Measurements from ENCODE around the gene OLIG1. TPM values are rescaled to one million over a fixed set of nuclear protein-coding genes. Genes with fewer than 3 reads are reported as not detected.

Gene OLIG1
- polyA plus RNA-seq, 2 donors, result 0.01 TPM; not detected in 1

DNA sequence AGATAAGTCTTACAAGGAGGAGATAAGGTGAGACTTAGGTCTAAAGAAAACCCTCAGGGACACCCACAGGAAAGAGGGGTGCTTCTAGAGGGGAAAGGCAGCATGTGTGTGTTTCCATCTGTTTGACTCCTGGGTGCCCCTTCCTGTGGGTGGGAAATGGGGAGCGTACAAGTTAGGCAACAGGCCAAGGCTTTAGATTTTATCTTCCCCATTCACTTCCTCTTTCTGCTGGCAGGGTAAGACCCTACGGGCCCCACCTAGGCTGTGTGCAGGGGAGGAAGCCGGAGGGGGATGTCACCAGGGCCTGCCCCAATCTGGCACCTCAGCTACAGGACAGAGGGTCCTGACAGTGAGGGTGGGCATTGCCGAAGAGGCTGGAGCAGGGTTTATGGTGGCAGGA is 2.5 kb upstream of the OLIG1 start:
- Histone ChIP-seq H3K4me1 (ENCODE audit: control insufficient read depth in 2 of 2, insufficient read depth in 2 of 2, low read length in 1 of 2) (peaks cover 5 to 15% of the 10 kb centered on the region in 2 donors), H3K36me3 (ENCODE audit: control insufficient read depth in 2 of 2, insufficient read depth in 2 of 2, low read length in 1 of 2) (no peaks in the 10 kb centered on the region), H3K27ac (ENCODE audit: low read depth in 2 of 2, low read length in 1 of 2) (no peak overlapping the region), H3K4me3 (ENCODE audit: low read depth in 1 of 2, low read length in 2 of 2) (no peak overlapping the region), H3K9me3 (ENCODE audit: control insufficient read depth in 2 of 2, insufficient read depth in 1 of 2, low read depth in 1 of 2, low read length in 1 of 2) (no peaks in the 10 kb centered on the region), H3K27me3 (ENCODE audit: control insufficient read depth in 1 of 2, insufficient read depth in 2 of 2, low read length in 2 of 2) (peaks cover 0 to 24% of the 10 kb centered on the region in 2 donors)
- 58 to 63% methylated on average over 4 of the region's 4 CpGs for WGBS, 2 donors

DNA sequence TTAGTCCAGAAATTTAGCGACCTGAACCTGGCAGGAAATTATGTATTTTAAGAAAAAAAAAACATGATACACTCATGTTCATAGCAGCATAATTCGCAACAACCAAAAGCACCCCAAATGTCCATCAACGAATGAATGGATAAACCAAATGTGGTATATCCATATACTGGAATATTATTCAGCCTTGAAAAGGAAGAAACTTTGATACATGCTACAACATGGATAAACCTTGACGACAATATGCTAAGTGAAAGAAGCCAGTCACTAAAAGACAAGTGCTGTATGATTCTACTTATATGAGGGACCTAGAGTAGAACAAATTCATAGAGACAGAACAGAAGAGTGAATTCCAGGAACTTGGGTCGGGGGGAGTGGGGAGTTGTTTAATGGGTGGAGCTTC is 698 bp upstream of the OLIG1 start:
- H3K4me3 ChIP-seq (ENCODE audit: low read depth in 1 of 2, low read length in 2 of 2), result no peak overlapping the region
- no peak overlapping the region for H3K27ac ChIP-seq (ENCODE audit: low read depth in 2 of 2, low read length in 1 of 2)
- H3K9me3 ChIP-seq (ENCODE audit: control insufficient read depth in 2 of 2, insufficient read depth in 1 of 2, low read depth in 1 of 2, low read length in 1 of 2), result no peaks in the 10 kb centered on the region
- peaks cover 5 to 15% of the 10 kb centered on the region in 2 donors for H3K4me1 ChIP-seq (ENCODE audit: control insufficient read depth in 2 of 2, insufficient read depth in 2 of 2, low read length in 1 of 2)
- H3K36me3 ChIP-seq (ENCODE audit: control insufficient read depth in 2 of 2, insufficient read depth in 2 of 2, low read length in 1 of 2), result no peaks in the 10 kb centered on the region
- 64 to 66% methylated on average over 5 of the region's 5 CpGs for WGBS, 2 donors
- peaks cover 3 to 30% of the 10 kb centered on the region in 2 donors for H3K27me3 ChIP-seq (ENCODE audit: control insufficient read depth in 1 of 2, insufficient read depth in 2 of 2, low read length in 2 of 2)

DNA sequence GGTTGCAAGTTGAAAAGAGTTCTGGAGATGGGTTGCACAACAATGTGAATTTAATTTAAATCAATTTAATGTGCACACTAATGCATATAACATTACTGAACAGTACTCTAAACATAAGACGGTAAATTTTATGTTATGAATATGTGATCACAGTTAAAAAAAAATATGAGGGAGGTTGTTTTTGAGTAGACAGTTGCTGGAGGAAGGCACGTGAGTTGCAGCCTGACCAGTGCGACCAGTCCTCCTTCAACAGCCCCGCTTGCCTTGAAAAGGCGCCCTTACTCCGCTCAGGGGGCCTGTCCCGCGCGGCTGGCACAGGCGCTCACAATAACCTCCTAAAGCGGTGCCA is 322 bp upstream of the OLIG1 start:
- WGBS, 2 donors, result 2 to 4% methylated on average over 10 to 11 of the region's 11 CpGs
- Histone ChIP-seq H3K27me3 (ENCODE audit: control insufficient read depth in 1 of 2, insufficient read depth in 2 of 2, low read length in 2 of 2) (peaks cover 3 to 28% of the 10 kb centered on the region in 2 donors), H3K9me3 (ENCODE audit: control insufficient read depth in 2 of 2, insufficient read depth in 1 of 2, low read depth in 1 of 2, low read length in 1 of 2) (no peaks in the 10 kb centered on the region), H3K4me3 (ENCODE audit: low read depth in 1 of 2, low read length in 2 of 2) (peak overlapping the region in 1 of 2 donors; percentile 37), H3K27ac (ENCODE audit: low read depth in 2 of 2, low read length in 1 of 2) (no peak overlapping the region), H3K36me3 (ENCODE audit: control insufficient read depth in 2 of 2, insufficient read depth in 2 of 2, low read length in 1 of 2) (no peaks in the 10 kb centered on the region), H3K4me1 (ENCODE audit: control insufficient read depth in 2 of 2, insufficient read depth in 2 of 2, low read length in 1 of 2) (peaks cover 5 to 15% of the 10 kb centered on the region in 2 donors)

DNA sequence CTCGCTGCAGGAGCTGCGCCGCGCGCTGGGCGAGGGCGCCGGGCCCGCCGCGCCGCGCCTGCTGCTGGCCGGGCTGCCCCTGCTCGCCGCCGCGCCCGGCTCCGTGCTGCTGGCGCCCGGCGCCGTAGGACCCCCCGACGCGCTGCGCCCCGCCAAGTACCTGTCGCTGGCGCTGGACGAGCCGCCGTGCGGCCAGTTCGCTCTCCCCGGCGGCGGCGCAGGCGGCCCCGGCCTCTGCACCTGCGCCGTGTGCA is 730 bp downstream of the OLIG1 start:
- H3K27ac ChIP-seq (ENCODE audit: low read depth in 2 of 2, low read length in 1 of 2), result no peak overlapping the region
- no peaks in the 10 kb centered on the region for H3K36me3 ChIP-seq (ENCODE audit: control insufficient read depth in 2 of 2, insufficient read depth in 2 of 2, low read length in 1 of 2)
- WGBS, 2 donors, result 0 to 2% methylated on average over 44 of the region's 44 CpGs
- peaks cover 3 to 28% of the 10 kb centered on the region in 2 donors for H3K27me3 ChIP-seq (ENCODE audit: control insufficient read depth in 1 of 2, insufficient read depth in 2 of 2, low read length in 2 of 2)
- no peaks in the 10 kb centered on the region for H3K9me3 ChIP-seq (ENCODE audit: control insufficient read depth in 2 of 2, insufficient read depth in 1 of 2, low read depth in 1 of 2, low read length in 1 of 2)
- H3K4me1 ChIP-seq (ENCODE audit: control insufficient read depth in 2 of 2, insufficient read depth in 2 of 2, low read length in 1 of 2), result peaks cover 5 to 15% of the 10 kb centered on the region in 2 donors
- H3K4me3 ChIP-seq (ENCODE audit: low read depth in 1 of 2, low read length in 2 of 2), result peak overlapping the region; percentile 15 to 37

DNA sequence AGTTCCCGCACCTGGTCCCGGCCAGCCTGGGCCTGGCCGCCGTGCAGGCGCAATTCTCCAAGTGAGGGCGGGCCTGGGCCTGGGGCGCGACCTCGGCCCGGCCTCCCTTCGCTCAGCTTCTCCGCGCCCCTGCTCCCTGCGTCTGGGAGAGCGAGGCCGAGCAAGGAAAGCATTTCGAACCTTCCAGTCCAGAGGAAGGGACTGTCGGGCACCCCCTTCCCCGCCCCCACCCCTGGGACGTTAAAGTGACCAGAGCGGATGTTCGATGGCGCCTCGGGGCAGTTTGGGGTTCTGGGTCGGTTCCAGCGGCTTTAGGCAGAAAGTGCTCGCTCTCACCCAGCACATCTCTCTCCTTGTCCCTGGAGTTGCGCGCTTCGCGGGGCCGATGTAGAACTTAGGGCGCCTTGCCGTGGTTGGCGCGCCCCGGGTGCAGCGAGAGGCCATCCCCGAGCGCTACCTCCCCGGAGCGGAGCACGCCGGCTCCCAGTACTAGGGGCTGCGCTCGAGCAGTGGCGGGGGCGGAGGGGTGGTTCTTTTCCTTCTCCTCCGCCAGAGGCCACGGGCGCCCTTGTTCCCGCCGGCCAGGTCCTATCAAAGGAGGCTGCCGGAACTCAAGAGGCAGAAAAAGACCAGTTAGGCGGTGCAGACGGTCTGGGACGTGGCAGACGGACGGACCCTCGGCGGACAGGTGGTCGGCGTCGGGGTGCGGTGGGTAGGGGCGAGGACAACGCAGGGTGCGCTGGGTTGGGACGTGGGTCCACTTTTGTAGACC is 1.2 kb downstream of the OLIG1 start:
- H3K4me3 ChIP-seq (ENCODE audit: low read depth in 1 of 2, low read length in 2 of 2), result peak overlapping the region; percentile 15 to 37
- H3K27ac ChIP-seq (ENCODE audit: low read depth in 2 of 2, low read length in 1 of 2), result no peak overlapping the region
- peaks cover 5 to 15% of the 10 kb centered on the region in 2 donors for H3K4me1 ChIP-seq (ENCODE audit: control insufficient read depth in 2 of 2, insufficient read depth in 2 of 2, low read length in 1 of 2)
- peaks cover 3 to 28% of the 10 kb centered on the region in 2 donors for H3K27me3 ChIP-seq (ENCODE audit: control insufficient read depth in 1 of 2, insufficient read depth in 2 of 2, low read length in 2 of 2)
- WGBS, 2 donors, result 2 to 4% methylated on average over 57 to 69 of the region's 69 CpGs
- no peaks in the 10 kb centered on the region for H3K36me3 ChIP-seq (ENCODE audit: control insufficient read depth in 2 of 2, insufficient read depth in 2 of 2, low read length in 1 of 2)
- no peaks in the 10 kb centered on the region for H3K9me3 ChIP-seq (ENCODE audit: control insufficient read depth in 2 of 2, insufficient read depth in 1 of 2, low read depth in 1 of 2, low read length in 1 of 2)

DNA sequence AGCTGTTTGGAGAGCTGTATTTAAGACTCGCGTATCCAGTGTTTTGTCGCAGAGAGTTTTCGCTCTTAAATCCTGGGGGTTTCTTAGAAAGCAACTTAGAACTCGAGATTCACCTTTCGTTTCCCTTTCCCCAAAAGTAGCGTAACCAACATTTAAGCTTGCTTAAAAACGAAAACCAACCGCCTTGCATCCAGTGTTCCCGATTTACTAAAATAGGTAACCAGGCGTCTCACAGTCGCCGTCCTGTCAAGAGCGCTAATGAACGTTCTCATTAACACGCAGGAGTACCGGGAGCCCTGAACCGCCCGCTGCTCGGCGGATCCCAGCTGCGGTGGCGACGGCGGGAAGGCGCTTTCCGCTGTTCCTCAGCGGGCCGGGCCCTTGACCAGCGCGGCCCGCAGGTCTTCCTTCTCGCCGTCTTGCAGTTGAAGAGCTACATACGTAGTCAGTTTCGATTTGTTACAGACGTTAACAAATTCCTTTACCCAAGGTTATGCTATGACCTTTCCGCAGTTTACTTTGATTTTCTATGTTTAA is 1.9 kb downstream of the OLIG1 start:
- H3K36me3 ChIP-seq (ENCODE audit: control insufficient read depth in 2 of 2, insufficient read depth in 2 of 2, low read length in 1 of 2), result no peaks in the 10 kb centered on the region
- H3K27me3 ChIP-seq (ENCODE audit: control insufficient read depth in 1 of 2, insufficient read depth in 2 of 2, low read length in 2 of 2), result peaks cover 3 to 25% of the 10 kb centered on the region in 2 donors
- no peak overlapping the region for H3K27ac ChIP-seq (ENCODE audit: low read depth in 2 of 2, low read length in 1 of 2)
- 5 to 8% methylated on average over 38 of the region's 38 CpGs for WGBS, 2 donors
- no peaks in the 10 kb centered on the region for H3K9me3 ChIP-seq (ENCODE audit: control insufficient read depth in 2 of 2, insufficient read depth in 1 of 2, low read depth in 1 of 2, low read length in 1 of 2)
- H3K4me3 ChIP-seq (ENCODE audit: low read depth in 1 of 2, low read length in 2 of 2), result peak overlapping the region; percentile 6 to 37
- H3K4me1 ChIP-seq (ENCODE audit: control insufficient read depth in 2 of 2, insufficient read depth in 2 of 2, low read length in 1 of 2), result peaks cover 5 to 15% of the 10 kb centered on the region in 2 donors

DNA sequence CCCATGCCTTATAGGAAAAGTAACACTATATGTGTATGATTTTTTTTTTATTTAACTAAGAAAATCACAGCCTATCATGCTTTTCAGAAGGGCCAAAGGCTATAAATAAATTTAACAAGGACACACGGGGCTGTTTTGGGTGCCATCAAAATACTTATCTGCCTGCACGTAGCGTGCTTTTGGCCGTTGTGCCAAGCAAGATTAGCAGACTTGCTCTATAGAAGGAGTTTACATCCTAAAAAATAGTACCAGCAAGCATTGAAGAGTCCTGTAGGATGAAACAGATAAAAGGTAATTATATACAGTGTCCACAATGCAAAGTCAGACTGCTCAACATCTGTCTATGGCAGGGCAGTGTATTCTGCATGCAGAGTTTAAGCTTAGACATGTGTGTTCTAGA is 3.7 kb downstream of the OLIG1 start:
- Histone ChIP-seq H3K4me1 (ENCODE audit: control insufficient read depth in 2 of 2, insufficient read depth in 2 of 2, low read length in 1 of 2) (peaks cover 5 to 15% of the 10 kb centered on the region in 2 donors), H3K27me3 (ENCODE audit: control insufficient read depth in 1 of 2, insufficient read depth in 2 of 2, low read length in 2 of 2) (peaks cover 3 to 21% of the 10 kb centered on the region in 2 donors), H3K36me3 (ENCODE audit: control insufficient read depth in 2 of 2, insufficient read depth in 2 of 2, low read length in 1 of 2) (no peaks in the 10 kb centered on the region), H3K27ac (ENCODE audit: low read depth in 2 of 2, low read length in 1 of 2) (no peak overlapping the region), H3K4me3 (ENCODE audit: low read depth in 1 of 2, low read length in 2 of 2) (no peak overlapping the region), H3K9me3 (ENCODE audit: control insufficient read depth in 2 of 2, insufficient read depth in 1 of 2, low read depth in 1 of 2, low read length in 1 of 2) (no peaks in the 10 kb centered on the region)
- 74 to 83% methylated on average over 4 of the region's 4 CpGs for WGBS, 2 donors

DNA sequence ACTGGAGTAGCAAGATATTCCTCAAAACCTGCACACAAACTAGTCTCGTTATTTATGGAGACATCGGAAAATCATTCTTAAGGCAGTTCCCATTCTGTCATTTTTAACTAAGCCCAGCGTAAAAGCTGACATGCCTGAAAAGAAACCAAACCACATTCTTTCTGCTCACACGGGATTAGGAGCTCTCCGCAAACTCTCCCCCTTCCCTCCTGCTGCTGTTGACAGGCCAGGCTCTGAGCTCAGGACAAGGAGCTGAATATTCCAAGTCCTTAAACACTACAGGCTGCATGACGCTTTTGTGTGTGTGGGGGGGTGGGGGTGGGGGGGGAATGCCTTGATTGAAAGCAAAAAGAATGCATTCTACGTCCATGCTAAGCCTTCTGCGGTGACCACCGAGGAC is 5.2 kb downstream of the OLIG1 start:
- peaks cover 7 to 10% of the 10 kb centered on the region in 2 donors for H3K4me1 ChIP-seq (ENCODE audit: control insufficient read depth in 2 of 2, insufficient read depth in 2 of 2, low read length in 1 of 2)
- H3K4me3 ChIP-seq (ENCODE audit: low read depth in 1 of 2, low read length in 2 of 2), result no peak overlapping the region
- H3K27me3 ChIP-seq (ENCODE audit: control insufficient read depth in 1 of 2, insufficient read depth in 2 of 2, low read length in 2 of 2), result peaks cover 3 to 18% of the 10 kb centered on the region in 2 donors
- H3K9me3 ChIP-seq (ENCODE audit: control insufficient read depth in 2 of 2, insufficient read depth in 1 of 2, low read depth in 1 of 2, low read length in 1 of 2), result no peaks in the 10 kb centered on the region
- H3K27ac ChIP-seq (ENCODE audit: low read depth in 2 of 2, low read length in 1 of 2), result no peak overlapping the region
- no peaks in the 10 kb centered on the region for H3K36me3 ChIP-seq (ENCODE audit: control insufficient read depth in 2 of 2, insufficient read depth in 2 of 2, low read length in 1 of 2)
- WGBS, 2 donors, result 31 to 37% methylated on average over 9 of the region's 9 CpGs

DNA sequence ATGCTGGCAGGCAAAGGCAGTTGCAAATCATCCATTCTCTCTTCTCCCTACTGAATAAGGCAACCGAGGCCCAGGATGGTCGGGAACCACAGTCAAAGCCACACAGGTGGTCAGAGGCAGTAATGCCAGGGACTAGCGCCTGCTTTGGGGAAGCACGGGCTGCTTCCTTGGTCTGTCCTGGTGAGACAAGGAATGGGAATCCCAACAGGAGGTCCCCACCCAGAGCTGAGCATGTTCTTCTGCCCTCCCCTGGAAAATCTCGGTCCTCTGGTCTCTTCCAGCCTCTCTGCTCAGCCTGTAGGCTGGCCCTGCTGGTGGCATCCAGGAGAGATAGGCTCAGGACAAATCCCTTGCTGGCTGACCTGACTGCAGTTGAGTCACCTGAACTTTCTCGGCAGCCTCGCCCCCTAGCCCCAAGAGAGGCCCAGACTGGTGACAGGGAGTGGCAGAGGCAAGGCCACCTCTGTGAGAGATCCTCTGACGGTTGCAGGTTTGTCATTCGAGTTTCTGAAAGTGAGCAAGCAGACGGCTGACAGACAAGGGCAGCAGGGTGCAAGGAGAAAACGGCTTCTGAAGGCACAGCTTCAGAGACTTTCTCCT is 5.8 kb downstream of the OLIG1 start:
- peaks cover 3 to 13% of the 10 kb centered on the region in 2 donors for H3K27me3 ChIP-seq (ENCODE audit: control insufficient read depth in 1 of 2, insufficient read depth in 2 of 2, low read length in 2 of 2)
- no peaks in the 10 kb centered on the region for H3K36me3 ChIP-seq (ENCODE audit: control insufficient read depth in 2 of 2, insufficient read depth in 2 of 2, low read length in 1 of 2)
- peaks cover 7 to 9% of the 10 kb centered on the region in 2 donors for H3K4me1 ChIP-seq (ENCODE audit: control insufficient read depth in 2 of 2, insufficient read depth in 2 of 2, low read length in 1 of 2)
- 44 to 49% methylated on average over 11 of the region's 11 CpGs for WGBS, 2 donors
- H3K9me3 ChIP-seq (ENCODE audit: control insufficient read depth in 2 of 2, insufficient read depth in 1 of 2, low read depth in 1 of 2, low read length in 1 of 2), result no peaks in the 10 kb centered on the region
- H3K27ac ChIP-seq (ENCODE audit: low read depth in 2 of 2, low read length in 1 of 2), result no peak overlapping the region
- no peak overlapping the region for H3K4me3 ChIP-seq (ENCODE audit: low read depth in 1 of 2, low read length in 2 of 2)

All from esophagus (tissue), 2 donors.